WTC11 (cell line): ENCODE results near the gene SBNO1. TPM values are rescaled to one million over a fixed set of nuclear protein-coding genes. Genes with fewer than 3 reads are reported as not detected.

Experiments used
- ATAC-seq: fragments of 200-7000 bp; cut with Tn5 transposase; 2 replicates; pipeline ENCODE4 v1.10.0; 2021; ENCODE audit warnings: mild to moderate bottlenecking, moderate library complexity
- CTCF ChIA-PET: fragments of 300-600 bp; sonication (Branson Sonifier 250); formaldehyde crosslinking; loops from one replicate; lab custom pipeline; 2021; ENCODE audit warnings: antibody characterized with exemption; lab: Charles Lee
- POLR2A ChIA-PET: fragments of 350-600 bp; sonication (Branson Sonifier 250); formaldehyde crosslinking; loops from one replicate; lab custom pipeline; 2021; ENCODE audit warnings: antibody characterized with exemption; lab: Charles Lee
- DNase-seq: peaks from one replicate; pipeline ENCODE4 v3.0.0; 2021; ENCODE audit warnings: low spot score
- H3K27ac Mint-ChIP-seq: 2 replicates; pipeline ENCODE4 v1.8.0; 2021; ENCODE audit warnings: mixed read lengths
- H3K27me3 Mint-ChIP-seq: 2 replicates; pipeline ENCODE4 v1.8.0; 2021; ENCODE audit warnings: low read depth, mild to moderate bottlenecking, moderate library complexity, mixed read lengths
- H3K36me3 Mint-ChIP-seq: 2 replicates; pipeline ENCODE4 v1.8.0; 2021; ENCODE audit warnings: mixed read lengths
- H3K4me1 Mint-ChIP-seq: 2 replicates; pipeline ENCODE4 v1.8.0; 2022; ENCODE audit warnings: mixed read lengths
- H3K4me3 Mint-ChIP-seq: 2 replicates; pipeline ENCODE4 v1.8.0; 2021; ENCODE audit warnings: mild to moderate bottlenecking, moderate library complexity, mixed read lengths
- H3K9me3 Mint-ChIP-seq: 2 replicates; pipeline ENCODE4 v1.8.0; 2021; ENCODE audit warnings: mixed read lengths
- AR ChIP-seq: fragments of 250-450 bp; sonication (Bioruptor Pico); IDR thresholded peaks from 2 replicates; pipeline ENCODE4 v1.9.0; 2021; ENCODE audit warnings: mild to moderate bottlenecking
- ATF2 ChIP-seq: sonication (generic); formaldehyde crosslinking; IDR thresholded peaks from 2 replicates; pipeline ENCODE4 v1.8.1; 2022; ENCODE audit warnings: low read depth, missing genetic modification reagents, borderline replicate concordance
- ATF3 ChIP-seq: sonication (generic); formaldehyde crosslinking; conservative IDR thresholded peaks from 2 replicates; pipeline ENCODE4 v1.8.1; 2022; ENCODE audit warnings: mild to moderate bottlenecking, missing genetic modification reagents
- ATF6 ChIP-seq: sonication (generic); formaldehyde crosslinking; IDR thresholded peaks from 2 replicates; pipeline ENCODE4 v1.8.1; 2023; ENCODE audit warnings: mild to moderate bottlenecking, missing genetic modification reagents
- ERG ChIP-seq: fragments of 250-450 bp; sonication (Bioruptor Pico); IDR thresholded peaks from 2 replicates; pipeline ENCODE4 v1.8.0; 2021; ENCODE audit warnings: mild to moderate bottlenecking
- FOXK1 ChIP-seq: sonication (generic); formaldehyde crosslinking; IDR thresholded peaks from 2 replicates; pipeline ENCODE4 v1.8.0; 2022; ENCODE audit warnings: mild to moderate bottlenecking, moderate library complexity, missing genetic modification reagents
- GABPB1 ChIP-seq: sonication (generic); formaldehyde crosslinking; IDR thresholded peaks from 2 replicates; pipeline ENCODE4 v1.8.1; 2023; ENCODE audit warnings: mild to moderate bottlenecking, missing genetic modification reagents
- GRHL2 ChIP-seq: fragments of 250-450 bp; sonication (Bioruptor Pico); IDR thresholded peaks from 2 replicates; pipeline ENCODE4 v1.8.0; 2022; ENCODE audit warnings: mild to moderate bottlenecking, moderate library complexity; ENCODE audit not compliant: insufficient replicate concordance, severe bottlenecking
- GTF2I ChIP-seq: fragments of 250-450 bp; sonication (Bioruptor Pico); conservative IDR thresholded peaks from 2 replicates; pipeline ENCODE4 v1.4.0; 2021; ENCODE audit warnings: mild to moderate bottlenecking
- IRF2 ChIP-seq: sonication (generic); formaldehyde crosslinking; IDR thresholded peaks from 2 replicates; pipeline ENCODE4 v1.8.0; 2022; ENCODE audit warnings: low read depth, missing genetic modification reagents, borderline replicate concordance
- MAX ChIP-seq: sonication (generic); formaldehyde crosslinking; IDR thresholded peaks from 2 replicates; pipeline ENCODE4 v1.8.0; 2022; ENCODE audit warnings: mild to moderate bottlenecking, missing genetic modification reagents
- MYBL2 ChIP-seq: sonication (generic); formaldehyde crosslinking; IDR thresholded peaks from 2 replicates; pipeline ENCODE4 v1.8.1; 2023; ENCODE audit warnings: mild to moderate bottlenecking, moderate library complexity, missing genetic modification reagents
- NR2C2 ChIP-seq: sonication (generic); formaldehyde crosslinking; IDR thresholded peaks from 2 replicates; pipeline ENCODE4 v1.8.0; 2022; ENCODE audit warnings: mild to moderate bottlenecking, missing genetic modification reagents
- OVOL2 ChIP-seq: fragments of 250-450 bp; sonication (Bioruptor Pico); IDR thresholded peaks from 2 replicates; pipeline ENCODE4 v1.9.0; 2021; ENCODE audit warnings: mild to moderate bottlenecking, borderline replicate concordance
- PRRX2 ChIP-seq: fragments of 250-450 bp; sonication (Bioruptor Pico); IDR thresholded peaks from 2 replicates; pipeline ENCODE4 v1.8.0; 2021; ENCODE audit warnings: mild to moderate bottlenecking
- SOX15 ChIP-seq: fragments of 250-450 bp; sonication (Bioruptor Pico); IDR thresholded peaks from 2 replicates; pipeline ENCODE4 v1.9.0; 2021; ENCODE audit warnings: mild to moderate bottlenecking
- TEAD4 ChIP-seq: sonication (generic); formaldehyde crosslinking; IDR thresholded peaks from 2 replicates; pipeline ENCODE4 v1.8.0; 2022; ENCODE audit warnings: mild to moderate bottlenecking, missing genetic modification reagents
- USF1 ChIP-seq: sonication (generic); formaldehyde crosslinking; IDR thresholded peaks from 2 replicates; pipeline ENCODE4 v1.8.0; 2022; ENCODE audit warnings: mild to moderate bottlenecking, missing genetic modification reagents
- USF2 ChIP-seq: sonication (generic); formaldehyde crosslinking; IDR thresholded peaks from 2 replicates; pipeline ENCODE4 v1.8.1; 2023; ENCODE audit warnings: mild to moderate bottlenecking, missing genetic modification reagents, moderate library complexity
- ZNF121 ChIP-seq: sonication (generic); formaldehyde crosslinking; IDR thresholded peaks from 2 replicates; pipeline ENCODE4 v1.8.0; 2023; ENCODE audit warnings: missing genetic modification reagents
- ZNF138 ChIP-seq: sonication (generic); formaldehyde crosslinking; conservative IDR thresholded peaks from 2 replicates; pipeline ENCODE4 v1.8.1; 2022; ENCODE audit warnings: mild to moderate bottlenecking, moderate library complexity, missing genetic modification reagents
- total RNA-seq: library from RNA; stranded (reverse); gene quantifications from 3 replicates; pipeline ENCODE4 v1.2.3, GENCODE V29; 2021

The SBNO1 gene
- total RNA-seq, 1 experiment from 2014 or later = 52.2 TPM

GRCh38 chr12:123270214-123271000, 94.2 kb downstream of the SBNO1 start:
- TF ChIP-seq GTF2I (CRISPR knock-in tag) (no peak), FOXK1 (0 out of 2 replicates have a peak, but pooled peaks have one; percentile 13), NR2C2 (CRISPR knock-in tag) (no peak), SOX15 (no peak), IRF2 (CRISPR knock-in tag) (no peak), ATF3 (CRISPR knock-in tag) (no peak), USF1 (CRISPR knock-in tag) (peak; percentile 70), MAX (CRISPR knock-in tag) (no peak), AR (no peak), ZNF121 (no peak), ERG (no peak), USF2 (CRISPR knock-in tag) (peak; percentile 78), ATF6 (CRISPR knock-in tag) (no peak), OVOL2 (CRISPR knock-in tag) (no peak), TEAD4 (CRISPR knock-in tag) (no peak), MYBL2 (CRISPR knock-in tag) (no peak), PRRX2 (CRISPR knock-in tag) (no peak), ATF2 (no peak), GABPB1 (CRISPR knock-in tag) (no peak), ZNF138 (CRISPR knock-in tag) (no peak), GRHL2 (CRISPR knock-in tag) (no peak)
- Mint-ChIP-seq H3K9me3 (no peaks in the 10 kb centered on the region), H3K27ac (peak overlapping the region; percentile 85), H3K36me3 (peaks cover 7% of the 10 kb centered on the region), H3K4me1 (peaks cover 37% of the 10 kb centered on the region), H3K27me3 (no peaks in the 10 kb centered on the region), H3K4me3 (peak overlapping the region; percentile 92)
- DNase-seq (no peak), ATAC-seq (no peak)
- POLR2A ChIA-PET = interaction anchor here (0.6 to 2.7 kb wide), 4 partner anchors 28 to 115 kb away, joined by 3 to 15 read pairs (median 4); partner anchors contain the start of genes MPHOSPH9 and MTRFR
- CTCF ChIA-PET = interaction anchor here (1.2 to 2.6 kb wide), 3 partner anchors 9 to 95 kb away, joined by 3 to 15 read pairs (median 4); partner anchors contain the start of genes MPHOSPH9 and MTRFR
